Chondrocyte (in vitro differentiated cells): Measurements from ENCODE around the gene MEMO1. TPM values are rescaled to one million over a fixed set of nuclear protein-coding genes. Genes with fewer than 3 reads are reported as not detected.
"Not testable (repeated sequence)": the region's sequence is repeated elsewhere in the genome, so short reads cannot be mapped to it uniquely, and the experiment has no call there.

Experiments used
- DNase-seq: peaks from one replicate; pipeline ENCODE4 v3.0.0; 2021; ENCODE audit warnings: mixed read lengths, low spot score
- H3K27ac Mint-ChIP-seq: one replicate; pipeline ENCODE4 v1.8.0; 2021; ENCODE audit warnings: mild to moderate bottlenecking, moderate library complexity, mixed read lengths; ENCODE audit not compliant: unreplicated experiment
- H3K27me3 Mint-ChIP-seq: 2 replicates; pipeline ENCODE4 v1.8.0; 2021; ENCODE audit warnings: low read depth, mixed read lengths
- H3K36me3 Mint-ChIP-seq: 2 replicates; pipeline ENCODE4 v1.8.0; 2021; ENCODE audit warnings: low read depth, mixed read lengths
- H3K4me1 Mint-ChIP-seq: 2 replicates; pipeline ENCODE4 v1.8.0; 2021; ENCODE audit warnings: low read depth, mild to moderate bottlenecking, mixed read lengths
- H3K4me3 Mint-ChIP-seq: one replicate; pipeline ENCODE4 v1.8.0; 2021; ENCODE audit warnings: mild to moderate bottlenecking, moderate library complexity, mixed read lengths; ENCODE audit not compliant: unreplicated experiment
- H3K9me3 Mint-ChIP-seq: 2 replicates; pipeline ENCODE4 v1.8.0; 2021; ENCODE audit warnings: low read depth, mixed read lengths
- total RNA-seq: library from RNA; stranded (reverse); gene quantifications from 3 replicates; pipeline ENCODE4 v1.2.1, GENCODE V29; 2021
- TF ChIP-seq, protein P1 (sequence below): fragments of 200-600 bp; sonication (generic); IDR thresholded peaks from 2 replicates; pipeline ENCODE4 v1.5.0; 2021; ENCODE audit warnings: antibody characterized with exemption, mild to moderate bottlenecking, moderate library complexity

MEMO1 gene
- total RNA-seq, 1 donor from 2014 or later, result 41.9 TPM

DNA sequence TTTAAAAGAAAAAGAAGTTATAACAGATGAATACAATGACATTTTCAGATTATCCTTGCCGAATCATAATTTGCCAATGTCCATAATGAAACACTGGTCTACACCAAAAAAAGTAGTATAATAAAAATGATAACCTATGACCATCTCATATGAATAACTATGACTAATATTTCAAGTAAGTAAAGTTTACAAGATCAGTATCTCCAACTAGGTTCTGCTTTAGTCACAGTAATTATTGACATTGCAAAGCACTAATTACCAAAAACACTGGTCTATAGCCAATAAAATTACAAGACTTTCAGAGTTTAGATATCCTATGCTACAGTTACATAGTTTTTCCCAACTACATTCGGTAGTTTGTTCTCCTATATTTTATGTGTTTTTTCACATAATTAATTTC is 136.7 kb downstream of the MEMO1 start:
- TF ChIP-seq, protein P1, sequence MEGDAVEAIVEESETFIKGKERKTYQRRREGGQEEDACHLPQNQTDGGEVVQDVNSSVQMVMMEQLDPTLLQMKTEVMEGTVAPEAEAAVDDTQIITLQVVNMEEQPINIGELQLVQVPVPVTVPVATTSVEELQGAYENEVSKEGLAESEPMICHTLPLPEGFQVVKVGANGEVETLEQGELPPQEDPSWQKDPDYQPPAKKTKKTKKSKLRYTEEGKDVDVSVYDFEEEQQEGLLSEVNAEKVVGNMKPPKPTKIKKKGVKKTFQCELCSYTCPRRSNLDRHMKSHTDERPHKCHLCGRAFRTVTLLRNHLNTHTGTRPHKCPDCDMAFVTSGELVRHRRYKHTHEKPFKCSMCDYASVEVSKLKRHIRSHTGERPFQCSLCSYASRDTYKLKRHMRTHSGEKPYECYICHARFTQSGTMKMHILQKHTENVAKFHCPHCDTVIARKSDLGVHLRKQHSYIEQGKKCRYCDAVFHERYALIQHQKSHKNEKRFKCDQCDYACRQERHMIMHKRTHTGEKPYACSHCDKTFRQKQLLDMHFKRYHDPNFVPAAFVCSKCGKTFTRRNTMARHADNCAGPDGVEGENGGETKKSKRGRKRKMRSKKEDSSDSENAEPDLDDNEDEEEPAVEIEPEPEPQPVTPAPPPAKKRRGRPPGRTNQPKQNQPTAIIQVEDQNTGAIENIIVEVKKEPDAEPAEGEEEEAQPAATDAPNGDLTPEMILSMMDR, result no peak
- Mint-ChIP-seq H3K9me3 (no peaks in the 10 kb centered on the region), H3K27ac (no peak overlapping the region), H3K4me3 (no peak overlapping the region), H3K4me1 (no peaks in the 10 kb centered on the region), H3K36me3 (peaks cover 9% of the 10 kb centered on the region), H3K27me3 (no peaks in the 10 kb centered on the region)
- DNase-seq, result no peak

DNA sequence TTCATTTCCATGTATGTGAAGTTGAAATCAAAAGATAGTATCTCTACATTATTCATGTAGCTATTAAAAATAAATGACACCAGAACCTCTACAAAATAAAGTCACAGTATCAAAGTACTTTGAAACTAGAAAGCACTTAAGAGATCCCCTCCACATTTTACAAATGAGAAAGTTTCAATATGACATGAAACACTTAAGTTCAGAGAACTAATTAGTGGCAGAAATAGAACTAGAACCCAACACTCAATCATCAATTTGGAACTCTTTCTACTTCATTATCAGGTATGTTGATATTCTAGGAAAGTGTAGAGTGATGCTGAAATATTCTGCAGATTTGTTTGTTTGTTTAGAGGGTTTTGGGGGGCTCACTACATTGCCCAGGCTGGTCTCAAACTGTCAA is 145.6 kb downstream of the MEMO1 start:
- no peak overlapping the region for H3K4me3 Mint-ChIP-seq
- no peak overlapping the region for H3K27ac Mint-ChIP-seq
- no peaks in the 10 kb centered on the region for H3K27me3 Mint-ChIP-seq
- no peaks in the 10 kb centered on the region for H3K9me3 Mint-ChIP-seq
- no peaks in the 10 kb centered on the region for H3K4me1 Mint-ChIP-seq
- no peak for DNase-seq
- TF ChIP-seq, protein P1, result no peak
- H3K36me3 Mint-ChIP-seq, result peaks cover 5% of the 10 kb centered on the region

DNA sequence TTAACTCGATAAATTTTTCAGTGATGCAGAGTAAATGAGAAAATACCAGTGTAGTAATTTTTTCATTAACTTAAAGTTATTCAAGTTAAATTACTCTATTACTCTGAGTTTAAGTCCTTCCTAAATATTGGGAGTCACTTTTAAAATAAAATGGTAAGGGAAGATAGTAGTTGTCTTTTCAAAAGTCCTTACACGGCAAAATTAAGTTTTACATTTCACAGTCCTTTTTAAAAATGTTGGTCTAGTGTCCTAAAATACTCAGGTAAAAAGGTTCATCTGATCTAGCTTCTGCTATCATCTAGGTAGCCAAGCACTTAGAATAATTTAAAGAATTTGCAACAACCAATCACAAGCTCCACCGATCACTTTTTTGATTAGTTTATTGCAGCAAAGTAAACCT is 146.9 kb downstream of the MEMO1 start:
- H3K4me1 Mint-ChIP-seq, result no peaks in the 10 kb centered on the region
- H3K27me3 Mint-ChIP-seq, result no peaks in the 10 kb centered on the region
- no peak overlapping the region for H3K27ac Mint-ChIP-seq
- no peak overlapping the region for H3K4me3 Mint-ChIP-seq
- TF ChIP-seq, protein P1, result no peak
- no peaks in the 10 kb centered on the region for H3K9me3 Mint-ChIP-seq
- peaks cover 5% of the 10 kb centered on the region for H3K36me3 Mint-ChIP-seq
- DNase-seq, result no peak

DNA sequence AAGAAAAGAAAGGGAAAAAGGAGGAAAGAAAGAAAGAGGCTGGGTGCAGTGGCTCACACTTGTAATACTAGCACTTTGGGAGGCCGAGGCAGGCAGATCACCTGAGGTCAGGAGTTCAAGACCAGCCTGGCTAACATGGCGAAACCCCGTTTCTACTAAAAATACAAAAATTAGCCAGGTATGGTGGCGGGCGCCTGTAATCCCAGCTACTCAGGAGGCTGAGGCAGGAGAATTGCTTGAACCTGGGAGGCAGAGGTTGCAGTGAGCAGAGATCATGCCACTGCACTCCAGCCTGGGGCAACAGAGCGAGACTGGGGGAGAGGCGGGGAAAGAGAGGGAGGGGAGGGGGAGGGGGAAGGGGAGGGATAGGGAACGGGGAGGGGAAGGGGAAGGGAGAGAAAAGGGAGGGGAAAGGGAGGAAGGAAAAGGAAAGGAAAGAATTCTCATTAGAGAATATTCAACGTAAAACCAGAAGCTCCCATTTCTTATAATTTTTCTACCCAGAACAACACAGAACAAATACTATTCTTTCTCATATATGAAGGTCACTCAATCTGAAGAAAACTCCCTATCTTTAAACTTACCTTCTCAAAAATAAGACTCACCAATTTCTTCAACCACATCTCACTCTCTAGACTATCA is 147.7 kb downstream of the MEMO1 start:
- not testable (repeated sequence) for H3K4me3 Mint-ChIP-seq, H3K36me3 Mint-ChIP-seq, DNase-seq, H3K27me3 Mint-ChIP-seq, H3K4me1 Mint-ChIP-seq, H3K27ac Mint-ChIP-seq, H3K9me3 Mint-ChIP-seq

DNA sequence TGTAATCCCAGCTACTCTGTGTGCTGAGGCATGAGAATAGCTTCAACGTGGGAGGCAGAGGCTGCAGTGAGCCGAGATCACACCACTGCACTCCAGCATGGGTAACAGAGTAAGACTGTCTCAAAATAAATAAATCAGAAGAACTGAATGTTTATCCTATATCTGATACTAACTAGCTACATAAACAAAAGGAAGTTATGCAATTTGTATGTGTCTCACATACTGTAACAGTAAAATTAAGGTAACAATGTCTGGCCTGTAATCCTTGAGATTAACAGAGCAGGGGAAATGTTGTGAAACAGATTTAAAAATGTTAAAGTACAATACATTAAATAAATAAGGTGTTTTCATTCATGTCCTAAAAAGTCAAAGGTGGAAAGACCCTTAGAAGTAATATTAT is 150.8 kb downstream of the MEMO1 start:
- Mint-ChIP-seq H3K9me3 (no peaks in the 10 kb centered on the region), H3K36me3 (peaks cover 5% of the 10 kb centered on the region), H3K4me1 (no peaks in the 10 kb centered on the region), H3K27me3 (no peaks in the 10 kb centered on the region), H3K4me3 (no peak overlapping the region), H3K27ac (no peak overlapping the region)
- no peak for DNase-seq
- TF ChIP-seq, protein P1, result no peak

DNA sequence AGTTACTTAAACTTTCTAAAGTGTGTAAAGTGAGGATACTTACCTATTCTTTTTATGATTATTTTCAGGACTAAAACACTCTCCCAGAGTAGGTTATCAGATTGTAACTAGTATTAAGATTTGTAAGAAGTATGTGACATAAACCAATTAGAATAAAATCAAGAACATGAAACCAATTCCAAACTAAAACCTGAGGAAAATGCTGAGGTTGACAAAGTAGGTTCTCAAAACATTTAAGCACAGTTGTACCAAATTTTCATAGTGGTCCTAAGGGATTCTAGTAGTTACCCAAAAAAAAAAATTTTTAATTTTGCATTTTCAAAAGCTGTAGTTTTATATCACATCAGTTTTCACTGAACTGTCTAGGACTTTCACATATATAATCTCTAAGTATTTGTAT is 157.3 kb downstream of the MEMO1 start:
- TF ChIP-seq, protein P1, result no peak
- Mint-ChIP-seq H3K9me3 (no peaks in the 10 kb centered on the region), H3K27me3 (no peaks in the 10 kb centered on the region), H3K36me3 (peaks cover 10% of the 10 kb centered on the region), H3K4me1 (no peaks in the 10 kb centered on the region), H3K27ac (no peak overlapping the region), H3K4me3 (no peak overlapping the region)
- no peak for DNase-seq

DNA sequence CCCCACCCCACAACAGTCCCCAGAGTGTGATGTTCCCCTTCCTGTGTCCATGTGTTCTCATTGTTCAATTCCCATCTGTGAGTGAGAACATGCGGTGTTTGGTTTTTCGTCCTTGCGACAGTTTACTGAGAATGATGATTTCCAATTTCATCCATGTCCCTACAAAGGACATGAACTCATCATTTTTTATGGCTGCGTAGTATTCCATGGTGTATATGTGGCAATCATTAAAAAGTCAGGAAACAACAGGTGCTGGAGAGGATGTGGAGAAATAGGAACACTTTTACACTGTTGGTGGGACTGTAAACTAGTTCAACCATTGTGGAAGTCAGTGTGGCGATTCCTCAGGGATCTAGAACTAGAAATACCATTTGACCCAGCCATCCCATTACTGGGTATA is 168.7 kb downstream of the MEMO1 start:
- not testable (repeated sequence) for H3K27me3 Mint-ChIP-seq, H3K4me1 Mint-ChIP-seq, H3K36me3 Mint-ChIP-seq, H3K27ac Mint-ChIP-seq, H3K4me3 Mint-ChIP-seq, DNase-seq, H3K9me3 Mint-ChIP-seq
